ENCODE data around the gene B3GNT2. TPM values are rescaled to one million over a fixed set of nuclear protein-coding genes. Genes with fewer than 3 reads are reported as not detected.

B3GNT2 gene
- total RNA-seq, 4 donors from 2014 or later: 28.1 to 41.6 (median 38.4) TPM

GRCh38 chr2:62186156-62186905 is 9.6 kb upstream of the B3GNT2 start:
- no peak for TF ChIP-seq EP300 (IDR thresholded peaks at IDR 0.05; ENCODE audit: low read depth)
- no peak for TF ChIP-seq POLR2A (IDR thresholded peaks at IDR 0.05)
- TF ChIP-seq, protein P1, sequence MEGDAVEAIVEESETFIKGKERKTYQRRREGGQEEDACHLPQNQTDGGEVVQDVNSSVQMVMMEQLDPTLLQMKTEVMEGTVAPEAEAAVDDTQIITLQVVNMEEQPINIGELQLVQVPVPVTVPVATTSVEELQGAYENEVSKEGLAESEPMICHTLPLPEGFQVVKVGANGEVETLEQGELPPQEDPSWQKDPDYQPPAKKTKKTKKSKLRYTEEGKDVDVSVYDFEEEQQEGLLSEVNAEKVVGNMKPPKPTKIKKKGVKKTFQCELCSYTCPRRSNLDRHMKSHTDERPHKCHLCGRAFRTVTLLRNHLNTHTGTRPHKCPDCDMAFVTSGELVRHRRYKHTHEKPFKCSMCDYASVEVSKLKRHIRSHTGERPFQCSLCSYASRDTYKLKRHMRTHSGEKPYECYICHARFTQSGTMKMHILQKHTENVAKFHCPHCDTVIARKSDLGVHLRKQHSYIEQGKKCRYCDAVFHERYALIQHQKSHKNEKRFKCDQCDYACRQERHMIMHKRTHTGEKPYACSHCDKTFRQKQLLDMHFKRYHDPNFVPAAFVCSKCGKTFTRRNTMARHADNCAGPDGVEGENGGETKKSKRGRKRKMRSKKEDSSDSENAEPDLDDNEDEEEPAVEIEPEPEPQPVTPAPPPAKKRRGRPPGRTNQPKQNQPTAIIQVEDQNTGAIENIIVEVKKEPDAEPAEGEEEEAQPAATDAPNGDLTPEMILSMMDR (IDR thresholded peaks at IDR 0.05): no peak
- no peak for TF ChIP-seq POLR2AphosphoS5 (IDR thresholded peaks at IDR 0.05)
- DNase-seq: no peak
- H3K27me3 ChIP-seq: no peaks in the 10 kb centered on the region
- in situ Hi-C loops (cut with MboI; ENCODE audit: low pct_ligation_motif_present in 1 of 4, low pct_unique_long_range_greater_than_20kb in 1 of 4, low sequenced_read_pairs in 3 of 4) (no loop called here), intact Hi-C loops (cut with DNase I; ENCODE audit: low total_unique reads) (no loop called here)
- no peaks in the 10 kb centered on the region for H3K36me3 ChIP-seq
- no peak overlapping the region for H3K27ac ChIP-seq
- H3K4me1 ChIP-seq: no peaks in the 10 kb centered on the region
- H3K9me3 ChIP-seq: no peaks in the 10 kb centered on the region
- WGBS, 2 donors (ENCODE audit: low coverage in 1 of 2): 76 to 77% methylated on average over 4 of the region's 4 CpGs
- H3K4me3 ChIP-seq: no peak overlapping the region

GRCh38 chr2:62187246-62187645 is 8.7 kb upstream of the B3GNT2 start:
- Histone ChIP-seq H3K4me1 (no peaks in the 10 kb centered on the region), H3K27ac (no peak overlapping the region), H3K36me3 (no peaks in the 10 kb centered on the region), H3K4me3 (no peak overlapping the region), H3K27me3 (no peaks in the 10 kb centered on the region), H3K9me3 (no peaks in the 10 kb centered on the region)
- DNase-seq: no peak
- intact Hi-C loops (cut with DNase I; ENCODE audit: low total_unique reads): no loop called here
- in situ Hi-C loops (cut with MboI; ENCODE audit: low pct_ligation_motif_present in 1 of 4, low pct_unique_long_range_greater_than_20kb in 1 of 4, low sequenced_read_pairs in 3 of 4): no loop called here
- WGBS, 2 donors (ENCODE audit: low coverage in 1 of 2): 85 to 90% methylated on average over 3 to 9 of the region's 9 CpGs
- TF ChIP-seq POLR2A (IDR thresholded peaks at IDR 0.05) (no peak), EP300 (IDR thresholded peaks at IDR 0.05; ENCODE audit: low read depth) (no peak), POLR2AphosphoS5 (IDR thresholded peaks at IDR 0.05) (no peak)
- TF ChIP-seq, protein P1 (IDR thresholded peaks at IDR 0.05): no peak

- Histone ChIP-seq H3K27ac (no peak overlapping the region), H3K27me3 (no peaks in the 10 kb centered on the region), H3K9me3 (no peaks in the 10 kb centered on the region), H3K36me3 (no peaks in the 10 kb centered on the region), H3K4me1 (no peaks in the 10 kb centered on the region), H3K4me3 (no peak overlapping the region)
- TF ChIP-seq POLR2AphosphoS5 (IDR thresholded peaks at IDR 0.05) (no peak), EP300 (IDR thresholded peaks at IDR 0.05; ENCODE audit: low read depth) (no peak), POLR2A (IDR thresholded peaks at IDR 0.05) (no peak)
- TF ChIP-seq, protein P1 (IDR thresholded peaks at IDR 0.05): no peak
- no peak for DNase-seq
- intact Hi-C loops (cut with DNase I; ENCODE audit: low total_unique reads): no loop called here
- 65 to 71% methylated on average over 3 of the region's 3 CpGs for WGBS, 2 donors (ENCODE audit: low coverage in 1 of 2)
- in situ Hi-C loops (cut with MboI; ENCODE audit: low pct_ligation_motif_present in 1 of 4, low pct_unique_long_range_greater_than_20kb in 1 of 4, low sequenced_read_pairs in 3 of 4): no loop called here
Observed at GRCh38 chr2:62188416-62188815, 7.5 kb upstream of the B3GNT2 start.

- TF ChIP-seq, protein P1 (IDR thresholded peaks at IDR 0.05): no peak
- TF ChIP-seq EP300 (IDR thresholded peaks at IDR 0.05; ENCODE audit: low read depth): no peak
- TF ChIP-seq POLR2A (IDR thresholded peaks at IDR 0.05): no peak
- TF ChIP-seq POLR2AphosphoS5 (IDR thresholded peaks at IDR 0.05): no peak
- H3K4me3 ChIP-seq: no peak overlapping the region
- H3K9me3 ChIP-seq: no peaks in the 10 kb centered on the region
- DNase-seq: no peak
- H3K4me1 ChIP-seq: no peaks in the 10 kb centered on the region
- in situ Hi-C loops (cut with MboI; ENCODE audit: low pct_ligation_motif_present in 1 of 4, low pct_unique_long_range_greater_than_20kb in 1 of 4, low sequenced_read_pairs in 3 of 4) (no loop called here), intact Hi-C loops (cut with DNase I; ENCODE audit: low total_unique reads) (no loop called here)
- 95% methylated on average over 5 of the region's 5 CpGs; no CpG with 5 or more reads in 1 of the 2 donors for whole genome bisulfite sequencing, 2 donors (ENCODE audit: low coverage in 1 of 2)
- no peak overlapping the region for H3K27ac ChIP-seq
- no peaks in the 10 kb centered on the region for H3K36me3 ChIP-seq
- no peaks in the 10 kb centered on the region for H3K27me3 ChIP-seq
Observed at GRCh38 chr2:62189196-62189595, 6.7 kb upstream of the B3GNT2 start.
